HG02981 (cell line): ENCODE measurements around the gene ADARB1.
"Not testable (repeated sequence)": the region's sequence is repeated elsewhere in the genome, so short reads cannot be mapped to it uniquely, and the experiment has no call there.

Experiments used
- ATAC-seq: cut with Tn5 transposase; IDR thresholded peaks from one replicate; pipeline ENCODE4 v1.9.1; 2021; ENCODE audit warnings: mild to moderate bottlenecking, moderate library complexity; ENCODE audit not compliant: unreplicated experiment

ADARB1 gene

DNA sequence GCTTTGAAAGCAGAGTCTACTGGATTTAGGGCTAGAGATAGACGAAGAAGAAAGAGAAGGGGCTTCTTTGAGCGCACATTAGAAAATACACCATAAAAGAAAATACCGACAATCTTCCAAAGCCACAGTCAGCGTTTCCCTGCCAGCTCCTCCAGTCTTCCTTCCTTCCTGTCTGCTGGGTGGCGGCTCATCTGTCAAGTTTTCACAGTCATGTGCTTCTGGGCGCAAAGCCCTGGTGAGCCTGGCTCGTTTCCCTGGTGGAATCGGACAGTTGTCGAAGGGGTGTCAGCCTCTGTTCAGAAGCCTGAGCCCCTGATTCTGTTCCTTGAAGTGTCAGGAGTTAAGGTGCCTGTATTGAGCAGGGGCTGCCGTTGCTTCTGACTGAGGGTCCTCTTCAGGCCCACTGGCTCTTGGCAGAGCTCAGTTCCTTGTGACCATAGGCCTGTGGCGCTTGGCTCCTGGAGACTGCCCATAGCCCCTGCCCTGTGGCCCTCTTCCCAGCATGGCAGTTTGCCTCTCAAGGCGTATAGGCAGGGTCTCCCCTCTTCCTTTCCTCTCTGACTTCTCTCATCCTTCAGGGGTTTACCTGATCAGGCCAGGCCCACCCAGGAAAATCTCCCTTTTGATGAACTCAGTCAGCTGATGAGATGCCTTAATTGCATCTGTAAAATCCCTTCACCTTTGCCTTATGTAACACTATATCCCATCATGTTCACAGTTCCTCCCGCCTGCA, 58.6 kb downstream of the ADARB1 start:
- ATAC-seq = no peak

DNA sequence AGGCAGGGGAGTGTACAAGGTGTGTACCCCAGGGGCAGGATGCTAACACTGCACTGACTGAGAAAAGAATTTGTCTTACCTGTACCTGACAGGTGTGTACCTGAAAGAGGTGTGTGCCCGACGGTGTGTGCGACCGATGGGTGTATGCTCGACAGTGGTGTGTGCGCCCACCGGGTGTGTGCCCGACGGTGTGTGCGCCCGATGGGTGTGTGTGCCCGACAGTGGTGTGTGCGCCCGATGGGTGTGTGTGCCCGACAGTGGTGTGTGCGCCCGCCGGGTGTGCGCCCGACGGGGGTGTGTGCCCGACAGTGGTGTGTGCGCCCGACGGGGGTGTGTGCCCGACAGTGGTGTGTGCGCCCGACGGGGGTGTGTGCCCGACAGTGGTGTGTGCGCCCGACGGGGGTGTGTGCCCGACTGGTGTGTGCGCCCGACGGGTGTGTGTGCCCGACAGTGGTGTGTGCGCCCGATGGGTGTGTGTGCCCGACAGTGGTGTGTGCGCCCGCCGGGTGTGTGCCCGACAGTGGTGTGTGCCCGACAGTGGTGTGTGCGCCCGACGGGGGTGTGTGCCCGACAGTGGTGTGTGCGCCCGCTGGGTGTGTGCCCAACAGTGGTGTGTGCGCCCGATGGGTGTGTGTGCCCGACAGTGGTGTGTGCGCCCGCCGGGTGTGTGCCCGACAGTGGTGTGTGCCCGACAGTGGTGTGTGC, 59.3 kb downstream of the ADARB1 start:
- not testable (repeated sequence) for ATAC-seq

DNA sequence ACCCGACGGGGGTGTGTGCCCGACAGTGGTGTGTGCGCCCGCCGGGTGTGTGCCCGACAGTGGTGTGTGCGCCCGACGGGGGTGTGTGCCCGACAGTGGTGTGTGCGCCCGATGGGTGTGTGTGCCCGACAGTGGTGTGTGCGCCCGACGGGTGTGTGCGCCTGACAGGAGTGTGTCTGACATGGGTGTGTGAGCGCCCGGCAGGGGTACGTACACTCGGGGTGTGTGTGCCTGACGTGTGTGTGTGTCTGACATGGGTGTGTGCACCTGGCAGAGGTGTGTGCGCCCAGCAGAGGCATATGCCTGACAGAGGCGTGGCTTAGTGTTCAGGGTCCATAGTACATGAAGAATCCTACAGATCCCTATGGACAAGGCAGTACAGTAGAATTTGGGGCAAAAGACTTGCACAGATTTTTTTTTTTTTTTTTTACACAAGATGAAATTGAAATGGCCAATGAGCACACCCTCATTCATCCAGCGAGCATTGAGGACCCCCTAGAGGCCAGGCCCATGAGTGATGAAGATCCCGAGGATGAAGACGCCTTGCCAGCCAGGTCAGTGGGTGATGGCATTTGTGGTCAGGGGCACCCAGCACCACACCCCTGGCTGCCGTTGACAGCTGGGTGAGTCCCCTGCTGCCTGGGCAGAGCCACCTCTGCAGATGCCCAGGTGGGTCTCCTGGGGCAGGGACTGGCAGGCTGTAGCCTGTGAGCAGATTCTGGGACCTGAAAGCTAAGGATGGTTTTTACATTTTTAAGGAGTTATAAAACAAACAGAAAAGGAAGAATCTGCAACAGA, 60.1 kb downstream of the ADARB1 start:
- ATAC-seq = no peak

DNA sequence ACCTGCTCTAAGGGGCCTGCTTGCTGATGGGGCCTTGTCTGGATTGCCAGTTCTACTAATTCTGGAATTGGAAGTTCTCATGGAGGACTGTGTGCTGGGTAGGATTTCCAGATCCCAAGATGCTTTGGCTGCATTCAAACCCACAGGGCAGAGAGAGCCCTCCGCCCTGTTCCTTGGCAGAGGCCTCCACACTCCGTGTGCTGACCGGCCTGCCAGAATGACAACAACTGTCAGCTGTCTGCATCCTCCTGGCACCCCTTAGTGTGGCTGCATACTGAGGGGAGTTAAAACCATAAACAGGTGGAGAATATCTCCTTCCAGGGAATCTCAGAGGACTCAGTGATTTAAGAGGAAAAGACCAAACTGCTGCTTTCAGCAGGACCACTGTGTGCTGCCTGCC, 60.7 kb downstream of the ADARB1 start:
- no peak for ATAC-seq

DNA sequence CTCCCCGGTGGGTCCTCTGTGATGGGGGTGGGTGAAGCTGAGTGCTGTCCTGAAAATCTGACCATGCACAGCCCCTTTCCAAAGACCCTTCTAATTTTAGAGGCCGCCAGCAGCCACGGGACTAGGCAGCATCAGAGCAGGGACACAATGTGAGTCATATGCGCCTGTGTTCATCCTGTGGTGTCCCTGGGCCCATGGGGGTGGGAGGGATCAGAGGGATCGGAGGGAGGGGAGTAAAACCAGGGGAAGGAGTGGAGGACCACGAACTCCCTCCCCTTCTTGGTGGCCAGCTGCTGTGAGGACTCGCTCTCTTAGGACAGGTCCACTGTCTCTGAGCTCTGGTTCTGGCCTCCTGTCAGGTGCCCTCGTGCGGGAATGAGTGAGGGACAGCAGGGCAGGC, 61.5 kb downstream of the ADARB1 start:
- no peak for ATAC-seq

DNA sequence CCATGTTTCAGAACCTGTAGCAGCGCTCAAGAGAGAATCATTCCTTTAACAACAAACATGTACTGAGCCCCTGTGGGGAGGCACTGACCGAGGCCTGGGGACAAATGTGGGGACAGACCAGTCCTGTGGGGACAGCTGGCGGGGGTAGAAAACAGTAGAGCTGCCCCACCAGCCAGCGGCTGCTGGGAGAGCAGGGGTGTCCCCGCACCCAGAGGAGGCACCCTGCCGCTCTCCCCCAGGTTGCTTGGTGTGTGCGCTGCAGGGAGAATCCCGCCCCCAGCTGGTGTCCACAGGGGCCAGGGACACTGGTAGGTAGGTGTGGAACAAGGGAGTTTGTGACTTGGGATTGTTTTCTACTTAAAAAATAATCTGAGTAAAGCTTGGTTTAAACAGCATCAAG, 62.1 kb downstream of the ADARB1 start:
- no peak for ATAC-seq

DNA sequence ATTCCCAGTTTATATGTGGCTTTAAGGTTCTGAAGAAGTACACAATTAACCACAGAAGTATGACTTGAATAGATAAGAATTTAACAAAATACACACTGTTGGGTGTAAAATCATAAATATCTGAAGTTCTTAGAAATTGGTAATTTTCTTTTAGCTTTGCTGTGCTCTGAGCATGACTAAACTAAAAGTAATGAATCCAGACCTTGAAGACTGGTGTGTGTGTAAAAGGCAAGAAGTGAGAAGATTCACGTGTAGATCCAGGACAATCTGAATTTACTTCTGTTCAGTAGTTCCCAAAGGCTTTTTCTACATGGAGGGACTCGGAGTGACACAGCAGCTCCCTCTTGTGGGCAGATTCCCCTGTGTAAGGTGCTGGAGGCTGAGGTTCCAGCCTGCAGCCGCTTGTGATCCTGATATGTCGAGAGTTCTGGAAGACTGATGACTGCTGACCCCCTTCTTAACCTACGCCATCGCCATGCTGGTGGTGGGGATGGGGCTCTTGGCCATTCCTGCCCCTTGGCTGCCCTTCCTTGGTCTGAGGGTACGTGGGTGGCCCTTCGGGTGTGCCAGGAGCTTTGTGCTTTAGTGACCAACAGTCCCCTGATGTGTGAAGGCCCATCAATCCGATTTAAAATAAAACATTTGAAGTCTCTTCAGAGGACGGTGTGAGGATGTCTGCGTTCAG, 62.7 kb downstream of the ADARB1 start:
- no peak for ATAC-seq

DNA sequence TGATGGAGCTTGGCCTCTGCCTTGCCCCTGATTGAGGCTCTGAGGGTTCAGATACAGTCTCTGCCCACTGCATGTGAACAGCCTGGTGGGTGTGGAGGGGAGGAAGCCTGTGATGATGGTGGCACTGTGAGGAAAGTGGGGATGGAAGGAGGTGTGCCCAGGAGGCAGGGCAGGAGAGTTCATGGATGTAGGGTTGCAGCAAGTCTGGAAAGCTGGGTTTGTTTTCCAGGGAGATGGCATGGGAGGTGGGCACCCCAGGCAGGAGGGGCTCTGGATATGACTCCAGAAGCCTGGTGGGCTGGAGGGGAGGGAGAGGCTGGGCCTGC, 63.2 kb downstream of the ADARB1 start:
- ATAC-seq = no peak

DNA sequence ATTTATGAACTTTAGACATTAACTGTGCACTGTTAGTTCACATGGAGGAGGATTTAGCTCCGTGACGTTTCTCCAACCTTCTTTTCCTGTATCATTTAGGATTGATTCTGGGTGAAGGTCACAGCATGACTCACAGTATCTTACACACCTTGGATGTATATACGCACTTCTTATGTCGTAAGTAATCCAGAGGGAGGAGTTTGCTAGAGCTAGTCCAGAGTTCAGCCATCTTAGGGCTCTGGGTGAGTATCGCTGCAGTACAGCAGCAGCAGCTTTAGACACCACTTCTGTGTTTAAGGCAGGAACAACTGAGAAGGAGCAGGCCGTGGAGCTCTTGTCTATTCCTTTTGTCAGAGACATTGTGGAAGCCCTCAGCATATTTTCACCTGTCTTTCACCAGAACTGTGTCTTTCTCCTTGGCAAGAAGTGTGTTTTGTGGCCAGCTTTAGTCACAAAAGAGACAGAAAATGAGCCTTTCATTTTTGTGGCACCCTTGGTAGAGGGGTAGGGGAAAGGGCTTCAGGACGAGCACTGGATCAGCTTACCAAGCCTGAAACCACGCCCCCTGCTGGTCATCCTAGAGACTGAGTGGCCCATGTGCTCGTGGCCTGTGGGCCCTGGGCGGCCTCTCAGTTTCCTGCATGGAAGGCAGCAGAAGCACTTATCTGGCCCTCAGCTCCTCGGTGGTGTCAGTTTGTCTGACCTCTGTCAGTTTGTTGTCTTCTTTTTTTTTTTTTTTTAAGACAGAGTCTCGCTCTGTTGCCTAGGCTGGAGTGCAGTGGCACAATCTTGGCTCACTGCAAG, 64.0 kb downstream of the ADARB1 start:
- no peak for ATAC-seq

DNA sequence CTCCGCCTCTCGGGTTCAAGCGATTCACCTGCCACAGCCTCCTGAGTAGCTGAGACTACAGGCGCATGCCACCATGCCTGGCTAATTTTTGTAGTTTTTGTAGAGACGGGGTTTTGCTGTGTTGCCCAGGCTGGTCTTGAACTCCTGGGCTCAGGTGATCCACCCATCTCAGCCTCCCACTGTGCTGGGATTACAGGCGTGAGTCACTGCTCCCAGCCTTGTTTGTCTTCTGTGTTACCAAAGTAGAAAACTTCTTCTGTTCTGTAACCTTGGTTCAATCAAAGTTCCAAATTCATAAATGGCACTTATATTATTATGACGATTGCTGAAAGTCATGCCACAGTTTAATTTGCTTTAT, 64.6 kb downstream of the ADARB1 start:
- ATAC-seq = not testable (repeated sequence)

DNA sequence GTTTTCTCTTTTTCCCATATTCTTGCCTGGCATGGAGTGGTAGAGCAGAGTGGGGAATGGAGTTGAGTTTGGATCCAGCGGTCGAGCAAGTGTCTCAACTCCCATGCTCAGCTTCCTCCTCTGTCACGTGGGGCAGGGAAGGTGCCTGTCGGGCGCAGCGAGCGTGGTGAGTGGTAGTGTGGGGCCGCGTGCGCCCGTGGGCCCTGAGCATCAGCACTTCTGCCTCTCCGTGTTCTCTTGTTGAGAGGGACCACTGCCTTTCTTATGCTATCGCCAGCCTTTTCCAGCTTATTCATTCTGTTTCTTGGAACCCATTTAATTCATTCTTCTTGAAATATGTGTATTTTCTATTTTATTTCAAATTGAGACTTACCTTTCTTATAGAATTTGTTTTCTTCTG, 65.1 kb downstream of the ADARB1 start:
- ATAC-seq = no peak

DNA sequence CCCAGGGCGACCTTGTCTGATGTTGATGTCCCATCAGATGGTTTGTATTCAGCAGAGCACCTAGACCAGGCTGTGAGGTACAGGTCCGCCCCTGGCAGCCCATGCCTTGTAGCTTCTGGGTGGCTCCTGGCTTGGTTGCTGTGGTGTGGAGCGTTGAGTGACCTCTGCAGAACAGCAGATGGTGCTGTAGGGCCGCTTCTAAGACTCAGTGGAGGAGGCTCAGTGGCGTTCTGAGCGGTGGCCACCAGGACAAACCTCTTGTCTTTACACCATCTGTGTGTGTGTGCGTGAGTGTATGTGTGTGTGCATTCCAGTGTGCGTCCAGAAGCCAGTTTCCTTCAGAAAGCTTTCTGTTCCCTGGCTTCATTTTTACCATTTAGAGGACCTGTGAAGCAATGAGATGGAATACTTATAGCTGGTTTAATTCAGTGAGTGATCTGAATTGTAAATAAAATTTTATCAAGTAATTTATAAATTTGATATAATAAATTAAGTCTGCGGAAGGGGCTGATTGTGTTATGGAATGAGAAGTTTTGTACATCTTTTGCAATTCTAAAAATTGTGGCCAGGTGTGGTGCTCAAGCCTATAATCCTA, 66.1 kb downstream of the ADARB1 start:
- peak; percentile 72 for ATAC-seq

DNA sequence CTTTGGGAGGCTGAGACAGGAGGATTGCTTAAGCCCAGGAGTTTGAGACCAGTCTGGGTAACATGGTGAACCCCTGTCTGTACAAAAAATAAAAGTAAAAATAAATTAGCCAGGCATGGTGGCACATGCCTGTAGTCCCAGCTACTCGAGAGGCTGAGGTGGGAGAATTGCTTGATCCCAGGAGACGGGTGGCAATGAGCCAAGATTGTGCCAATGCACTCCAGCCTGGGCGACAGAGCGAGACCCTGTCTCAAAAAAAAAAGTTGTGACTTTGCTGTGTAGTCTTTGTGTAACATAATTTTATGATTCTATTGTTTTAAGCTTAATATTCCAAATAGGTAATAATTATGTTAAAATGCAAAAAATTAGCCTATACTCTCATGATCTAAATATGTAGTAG, 66.6 kb downstream of the ADARB1 start:
- not testable (repeated sequence) for ATAC-seq

DNA sequence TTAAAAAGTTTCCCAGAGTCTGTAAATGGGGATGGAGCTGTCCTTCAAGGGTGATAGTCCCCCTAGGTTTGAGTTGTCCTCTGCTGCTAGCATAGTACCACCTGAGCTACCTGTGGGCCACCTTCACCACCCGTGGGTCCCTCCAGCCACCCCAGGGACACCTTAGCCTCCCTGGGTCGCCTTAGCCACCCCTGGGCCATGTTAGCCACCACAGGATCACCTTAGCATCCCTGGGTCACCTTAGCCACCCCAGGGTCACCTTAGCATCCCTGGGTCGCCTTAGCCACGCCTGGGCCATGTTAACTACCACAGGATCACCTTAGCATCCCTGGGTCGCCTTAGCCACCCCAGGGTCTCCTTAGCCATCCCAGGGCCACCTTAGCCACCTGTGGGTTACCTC, 67.1 kb downstream of the ADARB1 start:
- ATAC-seq = no peak

DNA sequence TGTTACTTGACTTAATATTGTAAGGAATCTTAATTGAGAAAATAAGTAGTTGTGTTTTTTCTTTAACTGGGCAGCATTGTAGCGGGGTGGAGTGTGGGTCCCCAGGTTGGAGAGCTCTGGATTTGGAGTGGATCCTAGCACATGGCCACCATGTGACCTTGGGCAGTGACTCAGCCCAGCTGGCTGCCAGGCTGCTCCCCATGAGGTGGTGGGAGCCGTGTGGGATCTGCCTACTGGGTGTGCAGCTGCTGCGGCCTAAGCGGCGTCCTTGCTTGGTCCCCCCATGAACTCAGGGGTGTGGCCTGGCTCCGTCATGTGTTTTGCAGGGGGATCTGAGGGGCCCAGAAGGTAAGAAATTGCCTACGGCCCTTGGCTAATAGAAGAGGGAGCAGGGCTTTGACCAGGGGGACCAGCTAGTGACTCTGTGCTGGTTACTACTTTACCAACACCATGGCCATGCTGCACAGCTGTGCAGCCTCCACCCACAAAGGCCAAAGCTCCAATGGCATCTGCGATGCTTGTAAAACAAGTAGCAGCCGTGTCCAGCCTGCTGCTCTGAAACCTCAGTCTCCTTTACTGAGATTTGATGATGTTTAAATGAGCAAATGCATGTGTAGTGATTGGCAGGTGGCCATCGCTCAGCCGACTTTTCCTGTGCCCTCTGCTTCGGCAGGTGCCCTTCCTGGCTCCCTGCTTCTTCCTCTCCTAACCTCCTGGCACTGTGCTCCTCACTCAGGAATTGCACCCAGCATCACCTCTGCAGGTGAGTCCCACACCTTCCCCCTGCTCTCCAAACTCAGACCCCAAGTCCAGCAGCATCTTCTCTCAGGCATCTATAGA, 68.3 kb downstream of the ADARB1 start:
- no peak for ATAC-seq

DNA sequence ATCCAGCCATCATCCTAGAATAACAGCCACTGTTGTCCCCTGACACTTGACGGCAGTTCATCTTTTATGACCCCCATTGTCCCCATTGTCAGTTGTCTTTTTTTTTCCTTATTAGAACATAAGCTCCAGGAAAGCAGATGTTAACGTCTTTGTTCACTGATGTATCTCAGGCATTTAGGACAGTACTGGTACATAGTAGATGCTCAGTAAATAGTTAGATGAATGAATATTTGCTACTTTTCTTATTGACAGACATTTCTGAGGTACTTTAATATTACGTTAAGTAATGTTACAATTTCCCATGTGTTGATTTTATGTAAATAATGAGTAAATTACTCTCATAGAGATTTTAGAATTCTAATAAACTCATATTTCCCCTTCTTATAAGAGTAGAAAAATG, 69.5 kb downstream of the ADARB1 start:
- ATAC-seq = no peak

DNA sequence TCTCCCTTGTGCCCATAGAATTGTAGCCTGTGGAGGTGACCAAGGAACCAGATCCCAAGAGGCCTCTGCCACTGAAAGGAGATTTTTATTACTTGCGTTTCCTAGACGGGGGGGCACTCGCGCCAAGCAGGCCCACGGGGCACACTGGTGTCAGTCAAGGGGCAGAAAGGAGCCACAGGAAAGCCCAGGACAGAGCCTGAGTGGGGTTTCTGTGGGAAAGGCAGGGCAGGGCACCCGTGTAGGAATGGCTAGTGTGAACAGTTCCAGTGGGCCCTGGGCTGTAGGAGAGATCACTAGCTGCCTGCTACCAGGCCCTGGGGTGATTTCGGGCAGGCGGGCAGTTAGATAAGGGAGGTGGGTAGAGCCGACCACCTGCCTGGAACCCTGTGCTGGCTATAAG, 70.8 kb downstream of the ADARB1 start:
- no peak for ATAC-seq

DNA sequence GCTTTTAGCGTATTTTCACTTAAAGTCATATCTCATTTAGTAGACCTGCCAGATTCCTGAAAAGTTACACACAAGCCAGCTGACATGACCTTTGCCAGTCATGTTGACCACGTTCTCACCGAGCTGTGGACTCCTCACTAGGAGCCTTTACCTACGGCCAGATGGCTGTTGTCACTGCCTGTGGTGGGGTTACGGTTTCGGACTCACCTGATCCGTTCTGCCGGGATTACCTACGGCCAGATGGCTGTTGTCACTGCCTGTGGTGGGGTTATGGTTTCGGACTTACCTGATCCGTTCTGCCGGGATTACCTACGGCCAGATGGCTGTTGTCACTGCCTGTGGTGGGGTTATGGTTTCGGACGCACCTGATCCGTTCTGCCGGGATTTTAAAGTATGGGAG, 71.5 kb downstream of the ADARB1 start:
- ATAC-seq = not testable (repeated sequence)

DNA sequence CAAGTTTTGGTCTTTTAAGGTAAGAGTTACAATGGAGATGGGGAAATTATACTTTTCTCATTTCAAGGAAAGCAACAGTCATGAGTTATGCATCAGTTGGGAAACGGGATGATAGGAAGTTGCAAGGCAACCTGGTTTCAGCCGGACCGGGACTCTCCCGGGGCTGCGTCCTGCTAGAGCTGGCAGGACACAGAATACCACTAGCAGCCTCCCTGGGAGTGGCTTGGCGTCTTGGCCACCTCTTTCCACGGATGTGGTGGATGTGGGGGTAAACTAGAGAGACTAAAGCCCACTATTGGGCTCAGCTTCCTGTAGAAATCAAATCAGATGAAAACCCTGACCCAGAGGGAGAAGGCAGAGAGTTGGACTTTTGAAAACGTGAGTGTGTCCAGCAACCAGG, 71.9 kb downstream of the ADARB1 start:
- no peak for ATAC-seq
